DND-41 (cell line): Measurements from ENCODE around the gene CEP112.

Experiments
- EZH2 ChIP-seq: IDR thresholded peaks from 3 replicates; pipeline ENCODE4 v1.6.1; 2012; ENCODE audit warnings: borderline replicate concordance, low read depth, mild to moderate bottlenecking, moderate library complexity, low read length, inconsistent platforms; ENCODE audit not compliant: severe bottlenecking
- TF ChIP-seq, protein P1 (sequence below): IDR thresholded peaks from 2 replicates; pipeline ENCODE4 v1.5.1; 2012; ENCODE audit warnings: borderline replicate concordance, low read length, moderate library complexity, mild to moderate bottlenecking; ENCODE audit not compliant: poor library complexity, severe bottlenecking; ENCODE audit errors: extremely low read depth

- TF ChIP-seq, protein P1, sequence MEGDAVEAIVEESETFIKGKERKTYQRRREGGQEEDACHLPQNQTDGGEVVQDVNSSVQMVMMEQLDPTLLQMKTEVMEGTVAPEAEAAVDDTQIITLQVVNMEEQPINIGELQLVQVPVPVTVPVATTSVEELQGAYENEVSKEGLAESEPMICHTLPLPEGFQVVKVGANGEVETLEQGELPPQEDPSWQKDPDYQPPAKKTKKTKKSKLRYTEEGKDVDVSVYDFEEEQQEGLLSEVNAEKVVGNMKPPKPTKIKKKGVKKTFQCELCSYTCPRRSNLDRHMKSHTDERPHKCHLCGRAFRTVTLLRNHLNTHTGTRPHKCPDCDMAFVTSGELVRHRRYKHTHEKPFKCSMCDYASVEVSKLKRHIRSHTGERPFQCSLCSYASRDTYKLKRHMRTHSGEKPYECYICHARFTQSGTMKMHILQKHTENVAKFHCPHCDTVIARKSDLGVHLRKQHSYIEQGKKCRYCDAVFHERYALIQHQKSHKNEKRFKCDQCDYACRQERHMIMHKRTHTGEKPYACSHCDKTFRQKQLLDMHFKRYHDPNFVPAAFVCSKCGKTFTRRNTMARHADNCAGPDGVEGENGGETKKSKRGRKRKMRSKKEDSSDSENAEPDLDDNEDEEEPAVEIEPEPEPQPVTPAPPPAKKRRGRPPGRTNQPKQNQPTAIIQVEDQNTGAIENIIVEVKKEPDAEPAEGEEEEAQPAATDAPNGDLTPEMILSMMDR, result no peak
- TF ChIP-seq EZH2, result no peak
Measured at GRCh38 chr17:65786479-65786878, 405.5 kb downstream of the CEP112 start.
